Choroid plexus epithelial cell (primary cell): ENCODE measurements around the gene MTAP.

Experiments
- DNase-seq: peaks from one replicate; pipeline ENCODE4 v3.0.0-alpha.2; 2010; ENCODE audit warnings: low read depth
- H3K4me3 ChIP-seq: 2 replicates; pipeline ENCODE4 v1.5.1; 2011; ENCODE audit warnings: low read depth, mild to moderate bottlenecking, control low read depth, low read length, moderate library complexity
- TF ChIP-seq, protein P1 (sequence below): conservative IDR thresholded peaks from 2 replicates; pipeline ENCODE4 v1.5.1; 2011; ENCODE audit warnings: low read depth, mild to moderate bottlenecking, control low read depth, inconsistent platforms, low read length, moderate library complexity

Gene MTAP

DNA sequence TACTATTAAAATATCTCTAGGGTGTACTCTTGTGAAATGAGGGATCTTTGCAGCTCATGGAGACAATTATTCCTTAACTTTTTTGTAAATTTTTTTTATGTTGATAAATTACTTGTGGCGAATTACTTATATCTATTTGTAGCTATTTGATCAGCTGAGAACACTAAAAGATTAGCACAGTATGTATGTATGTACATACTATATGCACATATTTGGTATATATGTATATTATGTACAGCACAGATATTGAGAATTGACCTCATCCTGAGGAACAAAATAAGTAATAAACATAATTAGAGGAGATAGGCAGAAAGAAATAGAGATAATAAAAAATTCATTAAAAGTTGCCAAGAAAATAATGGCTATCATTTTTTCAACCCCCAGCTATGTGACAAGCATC lies 180.0 kb downstream of the MTAP start:
- DNase-seq = no peak
- no peak overlapping the region for H3K4me3 ChIP-seq
- TF ChIP-seq, protein P1, sequence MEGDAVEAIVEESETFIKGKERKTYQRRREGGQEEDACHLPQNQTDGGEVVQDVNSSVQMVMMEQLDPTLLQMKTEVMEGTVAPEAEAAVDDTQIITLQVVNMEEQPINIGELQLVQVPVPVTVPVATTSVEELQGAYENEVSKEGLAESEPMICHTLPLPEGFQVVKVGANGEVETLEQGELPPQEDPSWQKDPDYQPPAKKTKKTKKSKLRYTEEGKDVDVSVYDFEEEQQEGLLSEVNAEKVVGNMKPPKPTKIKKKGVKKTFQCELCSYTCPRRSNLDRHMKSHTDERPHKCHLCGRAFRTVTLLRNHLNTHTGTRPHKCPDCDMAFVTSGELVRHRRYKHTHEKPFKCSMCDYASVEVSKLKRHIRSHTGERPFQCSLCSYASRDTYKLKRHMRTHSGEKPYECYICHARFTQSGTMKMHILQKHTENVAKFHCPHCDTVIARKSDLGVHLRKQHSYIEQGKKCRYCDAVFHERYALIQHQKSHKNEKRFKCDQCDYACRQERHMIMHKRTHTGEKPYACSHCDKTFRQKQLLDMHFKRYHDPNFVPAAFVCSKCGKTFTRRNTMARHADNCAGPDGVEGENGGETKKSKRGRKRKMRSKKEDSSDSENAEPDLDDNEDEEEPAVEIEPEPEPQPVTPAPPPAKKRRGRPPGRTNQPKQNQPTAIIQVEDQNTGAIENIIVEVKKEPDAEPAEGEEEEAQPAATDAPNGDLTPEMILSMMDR = no peak

DNA sequence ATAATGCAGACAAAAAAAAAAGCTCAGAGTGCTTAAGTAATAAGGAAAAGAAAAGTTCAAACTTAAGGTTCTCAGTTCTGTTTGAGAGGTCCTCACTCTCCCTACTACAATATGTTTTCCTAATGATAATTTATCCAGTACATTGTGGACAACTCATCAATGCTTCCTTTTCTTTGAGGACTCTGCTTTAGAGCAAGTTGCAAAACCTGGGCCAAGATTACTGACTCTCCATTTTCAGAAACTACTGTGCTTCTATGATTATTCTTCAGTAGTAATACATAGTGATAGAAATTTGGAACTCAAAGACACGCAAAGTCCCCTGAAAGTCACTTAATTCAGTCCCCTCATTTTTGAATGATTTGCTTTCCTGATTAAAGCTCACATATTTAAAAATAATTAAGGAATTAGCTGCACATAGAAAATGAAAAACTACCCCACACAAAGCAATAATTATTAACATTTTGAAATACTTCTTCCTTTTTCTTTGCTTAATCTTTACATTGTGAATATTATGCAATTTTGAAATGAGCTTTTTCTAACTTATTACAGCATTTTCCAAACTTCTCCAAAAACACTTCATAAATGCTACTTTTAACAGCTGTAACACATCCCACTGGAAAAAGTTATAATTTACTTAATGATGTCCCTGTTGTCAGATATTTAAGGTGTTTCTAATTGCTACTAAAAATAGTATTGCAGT lies 180.6 kb downstream of the MTAP start:
- DNase-seq = no peak
- TF ChIP-seq, protein P1 = no peak
- H3K4me3 ChIP-seq = no peak overlapping the region

DNA sequence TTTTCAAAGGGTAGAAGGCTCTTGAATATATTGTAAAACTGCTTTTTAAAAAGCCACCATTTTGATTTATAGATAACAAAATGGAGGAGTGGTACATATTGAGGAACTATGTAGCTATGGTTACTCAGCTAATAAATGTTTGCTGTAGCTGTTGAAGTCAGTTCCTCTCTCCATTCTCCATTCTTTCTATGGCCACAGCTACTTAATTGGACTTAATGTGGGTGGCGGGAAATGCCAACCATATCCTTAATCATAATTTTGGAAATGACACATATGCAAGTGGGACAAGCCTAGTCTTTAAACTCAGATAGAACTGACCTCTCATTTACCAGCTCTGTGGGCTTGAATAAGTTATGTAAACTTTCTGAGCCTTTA lies 181.1 kb downstream of the MTAP start:
- TF ChIP-seq, protein P1 = no peak
- DNase-seq = no peak
- H3K4me3 ChIP-seq = no peak overlapping the region

DNA sequence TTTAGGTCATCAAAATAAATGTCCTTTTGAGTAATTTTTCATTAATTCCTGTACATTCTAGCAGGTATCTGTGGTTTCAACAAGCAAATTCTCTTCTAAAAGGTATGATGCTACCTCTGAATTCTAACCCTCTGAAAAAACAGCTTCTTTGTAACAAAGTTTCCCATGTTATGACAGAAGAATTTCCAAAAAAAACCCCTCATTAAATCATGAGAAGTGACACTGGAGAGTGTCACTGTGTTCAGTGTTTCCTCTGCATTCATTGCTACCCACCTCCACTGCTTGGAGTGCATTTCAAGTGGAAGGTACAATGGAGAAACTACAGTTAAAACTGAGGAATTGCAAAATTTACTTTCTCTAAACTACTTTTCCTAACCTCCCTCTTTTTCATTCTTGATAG lies 181.7 kb downstream of the MTAP start:
- no peak for DNase-seq
- TF ChIP-seq, protein P1 = no peak
- no peak overlapping the region for H3K4me3 ChIP-seq

DNA sequence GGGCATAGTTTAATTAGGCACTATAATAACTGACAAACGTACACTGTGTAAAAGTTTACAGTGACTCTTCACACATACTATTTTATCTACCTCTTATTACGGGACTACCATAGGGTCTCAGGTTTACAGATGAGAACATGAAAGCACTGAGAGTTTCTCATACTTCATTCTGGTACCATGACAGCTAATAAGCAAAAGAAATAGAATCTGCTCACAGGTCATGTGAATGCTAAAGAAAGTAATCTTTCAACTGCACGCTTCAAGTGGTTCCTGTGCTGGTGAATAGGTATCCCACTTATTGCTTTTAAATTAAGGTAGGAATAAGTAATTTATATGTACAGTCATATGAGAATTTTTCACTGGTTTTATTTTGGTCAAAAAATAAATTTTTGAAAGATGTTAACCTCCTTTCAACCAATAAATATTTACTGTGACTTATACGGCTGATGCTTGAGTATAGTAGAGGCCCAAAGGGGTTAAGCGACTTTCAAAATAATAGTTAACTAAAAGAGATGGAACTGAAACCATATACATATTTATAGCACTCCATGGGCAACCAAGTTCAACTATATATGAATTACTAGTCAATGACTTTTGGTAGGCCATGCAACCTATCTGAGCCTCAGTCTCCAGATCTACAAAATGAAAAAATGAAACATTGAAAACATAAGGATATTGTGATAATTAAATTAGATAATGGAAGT lies 183.7 kb downstream of the MTAP start:
- TF ChIP-seq, protein P1 = no peak
- no peak overlapping the region for H3K4me3 ChIP-seq
- no peak for DNase-seq
